ENCODE results near the gene KCNB1.
A peak's percentile ranks its signal among the peaks of the same experiment; 100 is the strongest.

KCNB1 gene

DNA sequence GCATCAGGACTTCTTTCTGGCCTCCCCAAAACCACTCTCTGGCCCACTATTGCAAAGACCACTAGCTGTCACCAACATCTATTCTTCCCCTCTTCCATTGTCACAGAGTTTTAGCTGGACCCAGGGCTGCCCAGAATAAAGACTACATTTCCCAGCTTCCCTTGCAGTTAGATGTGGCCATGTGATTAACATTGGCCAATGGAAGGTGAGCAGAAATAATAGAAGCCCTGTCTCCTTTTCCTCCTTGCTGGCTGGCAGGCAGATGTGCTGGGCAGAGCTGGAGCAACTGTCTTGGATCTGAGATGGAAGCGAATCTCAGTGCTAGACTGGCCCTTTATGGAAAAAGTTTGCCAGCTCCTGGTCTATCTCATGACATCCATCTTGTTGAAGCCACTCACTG lies 97.0 kb downstream of the KCNB1 start:
- H3K27ac ChIP-seq = no peak overlapping the region
- TF ChIP-seq, protein P1, sequence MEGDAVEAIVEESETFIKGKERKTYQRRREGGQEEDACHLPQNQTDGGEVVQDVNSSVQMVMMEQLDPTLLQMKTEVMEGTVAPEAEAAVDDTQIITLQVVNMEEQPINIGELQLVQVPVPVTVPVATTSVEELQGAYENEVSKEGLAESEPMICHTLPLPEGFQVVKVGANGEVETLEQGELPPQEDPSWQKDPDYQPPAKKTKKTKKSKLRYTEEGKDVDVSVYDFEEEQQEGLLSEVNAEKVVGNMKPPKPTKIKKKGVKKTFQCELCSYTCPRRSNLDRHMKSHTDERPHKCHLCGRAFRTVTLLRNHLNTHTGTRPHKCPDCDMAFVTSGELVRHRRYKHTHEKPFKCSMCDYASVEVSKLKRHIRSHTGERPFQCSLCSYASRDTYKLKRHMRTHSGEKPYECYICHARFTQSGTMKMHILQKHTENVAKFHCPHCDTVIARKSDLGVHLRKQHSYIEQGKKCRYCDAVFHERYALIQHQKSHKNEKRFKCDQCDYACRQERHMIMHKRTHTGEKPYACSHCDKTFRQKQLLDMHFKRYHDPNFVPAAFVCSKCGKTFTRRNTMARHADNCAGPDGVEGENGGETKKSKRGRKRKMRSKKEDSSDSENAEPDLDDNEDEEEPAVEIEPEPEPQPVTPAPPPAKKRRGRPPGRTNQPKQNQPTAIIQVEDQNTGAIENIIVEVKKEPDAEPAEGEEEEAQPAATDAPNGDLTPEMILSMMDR (IDR thresholded peaks at IDR 0.05) = no peak
- no peak for TF ChIP-seq ZFX (IDR thresholded peaks at IDR 0.05; ENCODE audit: borderline replicate concordance)

DNA sequence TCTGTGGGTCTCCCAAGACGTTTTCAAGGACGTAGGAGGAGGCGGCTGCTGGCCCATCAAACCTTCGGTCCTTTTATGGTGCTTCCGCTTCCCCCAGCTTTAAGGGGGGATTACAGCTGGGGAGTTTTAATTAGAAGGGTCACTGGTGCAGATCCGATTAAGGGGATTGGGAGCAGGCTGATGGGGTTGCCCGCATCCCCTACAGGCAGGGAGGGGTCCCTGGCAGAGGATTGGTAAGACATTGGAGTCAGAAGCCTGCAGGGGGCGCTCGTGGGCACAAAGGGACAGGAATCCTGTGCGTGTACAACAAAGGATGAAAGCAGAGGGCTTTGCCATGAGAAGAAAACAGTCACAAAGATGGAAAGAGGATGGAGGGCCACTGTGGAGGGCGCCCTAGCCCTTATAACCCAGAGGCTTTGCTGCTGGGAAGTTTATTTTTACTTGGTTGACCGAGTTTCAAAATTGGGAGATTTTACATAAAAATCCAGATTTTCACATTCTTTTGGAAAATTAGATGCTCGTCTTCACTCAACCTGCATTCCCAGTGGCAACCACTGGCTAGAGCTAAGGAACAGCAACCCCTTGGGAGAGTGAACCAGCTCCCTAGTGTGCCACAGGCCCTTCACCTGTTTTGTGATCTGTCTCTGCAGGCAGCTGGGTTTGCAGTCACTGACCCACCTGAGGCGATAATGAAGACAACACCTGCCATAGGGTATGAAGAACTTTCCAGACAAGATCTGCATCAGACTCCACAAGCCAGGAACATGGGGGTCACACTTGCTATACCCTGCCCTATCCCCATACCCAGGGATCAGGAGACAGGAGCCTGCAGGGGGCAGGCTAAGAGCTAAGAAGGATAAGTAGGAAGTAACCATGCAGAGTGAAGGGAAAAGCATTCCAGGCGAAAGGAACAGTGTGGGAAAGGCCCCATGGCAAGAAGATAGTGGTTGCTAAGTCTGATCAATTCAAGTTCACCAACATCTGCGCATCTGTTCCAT lies 97.7 kb downstream of the KCNB1 start:
- no peak overlapping the region for H3K27ac ChIP-seq
- TF ChIP-seq ZFX (IDR thresholded peaks at IDR 0.05; ENCODE audit: borderline replicate concordance) = no peak
- TF ChIP-seq, protein P1 (IDR thresholded peaks at IDR 0.05) = peak; percentile 86

DNA sequence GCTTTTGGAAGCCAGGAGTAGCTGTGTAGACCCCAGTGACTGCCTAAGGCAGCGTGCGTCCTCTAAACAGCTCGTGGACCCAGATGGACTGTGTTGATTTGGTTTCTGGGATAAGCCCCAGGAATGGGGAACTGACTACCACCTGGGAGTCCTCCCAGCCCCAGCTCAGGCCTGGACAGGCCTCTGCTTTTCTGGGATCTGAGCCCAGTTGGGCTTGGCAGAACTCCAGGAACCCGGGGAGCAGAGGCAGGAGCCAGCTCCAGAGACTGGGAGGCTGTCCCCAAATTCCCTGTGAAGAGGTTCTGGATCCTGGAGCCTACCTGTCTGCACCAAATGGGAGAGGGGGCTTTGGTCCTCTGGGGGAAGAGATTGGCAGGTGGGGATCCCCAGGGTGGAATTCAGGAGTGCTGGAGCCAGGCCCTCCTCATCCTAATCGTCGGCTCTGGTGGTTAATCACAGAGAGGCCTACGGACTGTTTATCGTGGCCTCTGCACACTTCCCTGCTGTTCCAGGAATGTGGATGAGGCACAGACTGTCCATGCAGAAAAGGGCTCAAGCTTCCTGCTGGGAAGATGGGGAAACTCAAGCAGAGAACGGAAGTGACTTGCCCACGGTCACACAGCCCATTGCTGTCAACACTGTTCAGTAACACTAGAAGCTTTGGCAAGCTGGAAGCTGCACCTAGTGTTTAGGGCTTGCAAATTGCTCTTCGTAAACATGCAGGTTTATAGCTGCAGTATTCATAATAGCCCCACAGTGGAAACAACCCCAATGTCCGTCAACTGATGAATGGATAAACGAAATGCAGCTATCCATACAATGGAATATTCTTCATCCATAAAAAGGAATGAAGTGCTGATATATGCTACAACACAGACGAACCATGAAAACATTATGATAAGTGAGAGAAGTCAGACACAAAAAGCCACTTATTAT lies 100.6 kb downstream of the KCNB1 start:
- TF ChIP-seq, protein P1 (IDR thresholded peaks at IDR 0.05) = no peak
- no peak for TF ChIP-seq ZFX (IDR thresholded peaks at IDR 0.05; ENCODE audit: borderline replicate concordance)
- no peak overlapping the region for H3K27ac ChIP-seq

DNA sequence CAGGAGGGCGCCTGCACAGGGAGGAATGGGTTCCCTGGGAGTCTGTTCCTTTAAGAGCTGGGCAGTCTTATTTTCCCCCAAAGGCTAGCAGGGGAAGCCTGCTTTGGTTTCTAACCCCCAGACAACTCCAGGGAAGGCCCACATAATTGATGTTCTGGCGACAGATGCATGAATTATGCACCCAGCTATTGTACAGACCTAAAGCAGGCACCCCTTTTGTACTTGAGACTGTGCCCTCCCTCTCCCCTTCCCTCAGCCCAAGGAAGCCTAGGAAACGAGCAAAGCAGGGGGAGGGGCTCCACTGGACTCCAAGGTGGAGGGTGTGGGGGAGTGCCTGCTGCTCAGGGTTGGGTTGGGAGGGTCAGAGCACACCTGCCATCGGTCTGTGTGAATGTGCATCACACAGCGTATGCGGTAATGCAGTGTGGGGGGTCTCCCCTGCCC lies 102.1 kb downstream of the KCNB1 start:
- TF ChIP-seq, protein P1 (IDR thresholded peaks at IDR 0.05) = no peak
- no peak for TF ChIP-seq ZFX (IDR thresholded peaks at IDR 0.05; ENCODE audit: borderline replicate concordance)
- H3K27ac ChIP-seq = no peak overlapping the region

DNA sequence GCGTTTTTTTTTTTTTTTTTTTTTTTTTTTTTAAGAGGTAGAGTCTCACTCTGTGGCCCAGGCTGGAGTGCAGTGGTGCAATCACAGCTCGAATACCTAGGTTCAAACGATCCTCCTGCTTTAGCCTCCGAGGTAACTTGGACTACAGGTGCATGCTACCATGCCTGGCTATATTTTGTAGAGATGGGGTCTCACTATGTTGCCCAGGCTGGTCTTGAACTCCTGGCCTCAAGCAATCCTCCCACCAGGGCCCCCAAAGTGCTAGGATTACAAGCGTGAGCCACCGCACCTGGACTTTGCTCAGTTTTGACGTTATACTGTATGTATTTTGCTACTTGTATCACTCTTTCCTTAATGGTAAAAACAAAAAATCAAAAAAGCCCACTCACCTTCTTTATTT lies 103.1 kb downstream of the KCNB1 start:
- no peak for TF ChIP-seq ZFX (IDR thresholded peaks at IDR 0.05; ENCODE audit: borderline replicate concordance)
- TF ChIP-seq, protein P1 (IDR thresholded peaks at IDR 0.05) = no peak
- no peak overlapping the region for H3K27ac ChIP-seq

DNA sequence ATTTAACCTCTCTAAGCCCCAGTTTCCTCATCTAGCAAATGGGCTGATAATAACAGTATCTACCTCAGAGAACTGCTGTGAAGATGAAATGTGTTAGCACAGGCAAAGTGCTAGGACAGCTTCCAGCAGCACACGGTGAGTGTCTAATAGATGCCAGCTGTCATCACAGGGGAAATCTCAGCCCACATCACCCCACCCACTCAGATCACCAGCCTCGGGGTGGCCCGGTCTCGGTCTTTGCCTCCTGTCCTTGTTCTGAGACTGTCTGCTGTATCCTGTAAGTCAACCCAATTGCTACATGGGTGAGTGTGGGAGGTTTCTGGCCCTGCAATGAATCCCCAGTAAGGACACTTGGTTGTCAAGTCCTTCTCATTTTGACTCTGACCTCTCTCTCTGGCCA lies 105.1 kb downstream of the KCNB1 start:
- H3K27ac ChIP-seq = no peak overlapping the region
- no peak for TF ChIP-seq ZFX (IDR thresholded peaks at IDR 0.05; ENCODE audit: borderline replicate concordance)
- TF ChIP-seq, protein P1 (IDR thresholded peaks at IDR 0.05) = no peak

Data from 22Rv1 (cell line).